K562 (cell line): Measurements from ENCODE around the gene RASGRP2. TPM values are rescaled to one million over a fixed set of nuclear protein-coding genes. Genes with fewer than 3 reads are reported as not detected.

ENCODE experiments used
- CBX1 ChIP-seq: sonication (generic); IDR thresholded peaks from 2 replicates; pipeline ENCODE4 v1.6.1; 2016; ENCODE audit warnings: antibody characterized with exemption, low read depth, mild to moderate bottlenecking
- CTBP1 ChIP-seq: fragments of 450-650 bp; IDR thresholded peaks from 2 replicates; pipeline ENCODE4 v1.6.1; 2016; ENCODE audit warnings: borderline replicate concordance
- HSF4 ChIP-seq: fragments of 250-450 bp; sonication (Bioruptor Pico); IDR thresholded peaks from 2 replicates; pipeline ENCODE4 v2.1.2; 2022; ENCODE audit warnings: mild to moderate bottlenecking, moderate library complexity, borderline replicate concordance
- KAT8 ChIP-seq: fragments of 450-650 bp; IDR thresholded peaks from 2 replicates; pipeline ENCODE4 v1.6.1; 2016; ENCODE audit warnings: low read depth, mild to moderate bottlenecking
- MAZ ChIP-seq, 2 experiments: fragments of 450-650 bp in 1 of 2; sonication (generic) in 1 of 2; formaldehyde crosslinking; IDR thresholded peaks in 1 of 2; conservative IDR thresholded peaks in 1 of 2; 2 replicates each; pipeline versions ENCODE4 v1.4.0 to v1.5.0; 2020; ENCODE audit warnings: mild to moderate bottlenecking in 1 of 2, missing genetic modification reagents in 1 of 2
- MITF ChIP-seq: IDR thresholded peaks from 2 replicates; pipeline ENCODE4 v1.6.1; 2014; ENCODE audit warnings: antibody characterized with exemption
- MXI1 ChIP-seq: IDR thresholded peaks from 2 replicates; pipeline ENCODE4 v1.6.1; 2011; ENCODE audit warnings: low read depth, mild to moderate bottlenecking, improper control_type of control experiment, low read length
- NEUROD1 ChIP-seq: fragments of 150-350 bp; IDR thresholded peaks from 2 replicates; pipeline ENCODE4 v1.6.1; 2014; ENCODE audit warnings: borderline replicate concordance, low read length, low read depth; ENCODE audit not compliant: partially characterized antibody
- RB1 ChIP-seq: fragments of 450-650 bp; IDR thresholded peaks from 2 replicates; pipeline ENCODE4 v1.6.1; 2017; ENCODE audit warnings: low read depth, mild to moderate bottlenecking
- SIX5 ChIP-seq, 2 experiments: IDR thresholded peaks; 2 replicates each; pipeline ENCODE4 v1.6.1; 2011; ENCODE audit warnings: low read length in 2 of 2, borderline replicate concordance in 1 of 2, low read depth in 1 of 2, mild to moderate bottlenecking in 1 of 2, moderate library complexity in 1 of 2; ENCODE audit not compliant: insufficient read depth in 1 of 2
- TSC22D4 ChIP-seq: fragments of 450-650 bp; IDR thresholded peaks from 2 replicates; pipeline ENCODE4 v1.6.1; 2016; ENCODE audit warnings: missing genetic modification characterization, missing biosample characterization, control low read depth
- ZNF143 ChIP-seq: sonication (generic); formaldehyde crosslinking; IDR thresholded peaks from 2 replicates; pipeline ENCODE4 v1.9.0; 2022; ENCODE audit warnings: mild to moderate bottlenecking, missing genetic modification reagents
- ZNF609 ChIP-seq: sonication (generic); formaldehyde crosslinking; IDR thresholded peaks from 2 replicates; pipeline ENCODE4 v1.8.1; 2023; ENCODE audit warnings: missing genetic modification reagents, mild to moderate bottlenecking, borderline replicate concordance
- ZNF655 ChIP-seq: fragments of 250-450 bp; sonication (Bioruptor Pico); IDR thresholded peaks from 2 replicates; pipeline ENCODE4 v1.5.0; 2021
- ZNF75A ChIP-seq: fragments of 450-650 bp; formaldehyde crosslinking; IDR thresholded peaks from 2 replicates; pipeline ENCODE4 v1.4.0; 2020; ENCODE audit warnings: mild to moderate bottlenecking
- ZZZ3 ChIP-seq: fragments of 450-650 bp; IDR thresholded peaks from 2 replicates; pipeline ENCODE4 v1.6.1; 2016; ENCODE audit warnings: antibody characterized with exemption, mild to moderate bottlenecking, moderate library complexity
- polyA plus RNA-seq, 8 experiments: library from polyadenylated mRNA; depleted of rRNA in 4 of 8; stranded (reverse) in 5 of 8; unstranded in 3 of 8; fragments of >200 nt; fragmentation: Nextera tagmentation in 2 of 8; fragmentation: Illumina TruSeq in 1 of 8; extraction: Ambion mirVana in 2 of 8; extraction: Trizol in 1 of 8; gene quantifications; 2 replicates each; pipeline versions ENCODE4 v1.2.1 to v1.2.3, GENCODE V29; 2011 to 2014; ENCODE audit warnings: inconsistent platforms in 1 of 8, missing spikeins in 1 of 8
- total RNA-seq, 7 experiments: library from RNA; depleted of rRNA in 6 of 7; stranded (reverse); fragments of >200 nt in 6 of 7; fragmentation: Illumina TruSeq in 2 of 7; extraction: Trizol in 2 of 7; gene quantifications; 2 replicates each; pipeline versions ENCODE4 v1.2.1 to v1.2.3, GENCODE V29; 2011 to 2021; ENCODE audit warnings: low replicate concordance in 1 of 7
- TF ChIP-seq, protein P1 (sequence below): sonication (generic); formaldehyde crosslinking; IDR thresholded peaks from 2 replicates; pipeline ENCODE4 v1.9.0; 2022; ENCODE audit warnings: mild to moderate bottlenecking, missing genetic modification reagents
- TF ChIP-seq, protein P2 (sequence below): sonication (generic); IDR thresholded peaks from 2 replicates; pipeline ENCODE4 v1.6.1; 2016

Gene RASGRP2
- total and polyA plus RNA-seq, 9 of the 15 experiments (the other 6 are each of a cell fraction or from before 2014, with no cell fraction given), result 0.87 to 22.7 (median 5.5) TPM

GRCh38 chr11:64754124-64754918 lies 10.4 kb upstream of the RASGRP2 start (continued):
- TF ChIP-seq MITF (no peak), ZNF655 (no peak), CBX1 (no peak), TSC22D4 (no peak), ZNF75A (CRISPR knock-in tag) (no peak), RB1 (no peak), MXI1 (no peak), SIX5 (IDR thresholded peaks at IDR 0.05; ENCODE audit: borderline replicate concordance in 1 of 2, insufficient read depth in 1 of 2, low read depth in 1 of 2, low read length in 2 of 2) (no peak), KAT8 (no peak), NEUROD1 (no peak), MAZ (CRISPR knock-in tag; conservative IDR thresholded peaks at IDR 0.05 in 1 of 2, IDR thresholded peaks at IDR 0.05 in 1 of 2) (0 out of 4 replicates have a peak, but pooled peaks of 1 of the 2 experiments have one; percentile 47), ZNF609 (CRISPR knock-in tag) (no peak), ZZZ3 (no peak), CTBP1 (peak; percentile 56; the same call in 1 of the 2 replicates), HSF4 (CRISPR knock-in tag) (no peak), ZNF143 (CRISPR knock-in tag) (no peak)
- TF ChIP-seq, protein P1, sequence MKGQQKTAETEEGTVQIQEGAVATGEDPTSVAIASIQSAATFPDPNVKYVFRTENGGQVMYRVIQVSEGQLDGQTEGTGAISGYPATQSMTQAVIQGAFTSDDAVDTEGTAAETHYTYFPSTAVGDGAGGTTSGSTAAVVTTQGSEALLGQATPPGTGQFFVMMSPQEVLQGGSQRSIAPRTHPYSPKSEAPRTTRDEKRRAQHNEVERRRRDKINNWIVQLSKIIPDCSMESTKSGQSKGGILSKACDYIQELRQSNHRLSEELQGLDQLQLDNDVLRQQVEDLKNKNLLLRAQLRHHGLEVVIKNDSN (CRISPR knock-in tag), result no peak
- TF ChIP-seq, protein P2, sequence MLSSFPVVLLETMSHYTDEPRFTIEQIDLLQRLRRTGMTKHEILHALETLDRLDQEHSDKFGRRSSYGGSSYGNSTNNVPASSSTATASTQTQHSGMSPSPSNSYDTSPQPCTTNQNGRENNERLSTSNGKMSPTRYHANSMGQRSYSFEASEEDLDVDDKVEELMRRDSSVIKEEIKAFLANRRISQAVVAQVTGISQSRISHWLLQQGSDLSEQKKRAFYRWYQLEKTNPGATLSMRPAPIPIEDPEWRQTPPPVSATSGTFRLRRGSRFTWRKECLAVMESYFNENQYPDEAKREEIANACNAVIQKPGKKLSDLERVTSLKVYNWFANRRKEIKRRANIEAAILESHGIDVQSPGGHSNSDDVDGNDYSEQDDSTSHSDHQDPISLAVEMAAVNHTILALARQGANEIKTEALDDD, result no peak
